ENCODE results near the gene ATG2B.

The ATG2B gene

GRCh38 chr14:96272777-96273473, 90.2 kb downstream of the ATG2B start:
- DNase-seq (ENCODE audit: low read depth in 1 of 2, low spot score in 1 of 2): no peak

DNA sequence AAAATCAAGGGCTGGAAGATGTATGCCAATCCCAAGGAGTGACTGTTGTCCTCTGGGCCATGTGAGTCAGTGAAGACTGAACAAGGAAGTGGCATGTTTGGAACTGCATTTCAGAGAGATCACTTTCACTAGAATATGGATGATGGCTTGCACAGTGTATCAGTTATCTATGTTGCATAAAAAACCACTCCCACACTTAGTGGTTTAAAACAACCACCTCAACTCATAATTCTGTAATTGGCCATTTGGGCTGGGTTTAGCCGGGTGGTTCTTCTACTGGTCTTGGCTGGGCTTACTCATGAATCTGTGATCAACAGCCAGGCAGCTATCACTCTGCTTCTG, 91.7 kb downstream of the ATG2B start:
- no peak for DNase-seq (ENCODE audit: low read depth in 1 of 2, low spot score in 1 of 2)

DNA sequence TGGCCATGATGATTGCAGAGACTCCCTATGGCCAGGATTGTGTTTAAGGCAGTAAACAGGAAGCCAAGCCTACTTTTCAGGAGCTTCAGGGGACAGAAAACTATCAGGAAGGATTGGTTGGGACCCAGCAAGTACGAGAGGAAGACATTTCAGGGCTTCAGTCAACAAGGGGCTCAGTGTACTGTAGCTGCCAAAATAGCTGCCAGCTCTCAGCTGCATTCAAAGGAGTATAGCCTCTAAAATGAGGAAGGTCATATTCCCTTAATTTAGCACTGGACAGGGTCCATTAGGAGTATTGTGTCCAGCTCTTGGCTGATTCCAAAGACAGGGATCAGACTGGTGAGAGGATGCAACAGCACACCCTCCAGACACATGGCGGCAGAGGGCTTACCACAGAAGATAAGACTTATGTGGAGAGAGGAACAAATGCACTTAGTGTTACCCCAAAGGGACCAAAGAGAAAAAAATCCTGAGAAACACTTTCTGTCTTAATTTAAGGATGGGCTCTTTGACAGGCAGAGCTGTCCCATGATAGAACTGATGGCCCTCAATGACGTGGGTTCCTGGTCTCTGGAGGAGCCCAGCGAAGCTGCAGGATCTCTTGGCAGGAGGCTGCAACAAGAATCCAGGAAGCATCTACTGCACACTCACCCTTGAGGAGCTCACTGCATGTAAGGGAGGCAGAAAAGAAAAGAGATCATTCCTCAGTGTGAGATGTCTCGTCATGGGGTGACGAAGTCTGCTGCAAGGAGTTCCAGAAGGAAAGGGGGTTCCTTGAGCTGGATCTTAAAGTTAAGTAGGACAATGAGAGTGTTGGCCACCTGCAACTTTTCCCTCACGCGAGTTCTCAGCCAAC, 92.3 kb downstream of the ATG2B start:
- no peak for DNase-seq (ENCODE audit: low read depth in 1 of 2, low spot score in 1 of 2)

DNA sequence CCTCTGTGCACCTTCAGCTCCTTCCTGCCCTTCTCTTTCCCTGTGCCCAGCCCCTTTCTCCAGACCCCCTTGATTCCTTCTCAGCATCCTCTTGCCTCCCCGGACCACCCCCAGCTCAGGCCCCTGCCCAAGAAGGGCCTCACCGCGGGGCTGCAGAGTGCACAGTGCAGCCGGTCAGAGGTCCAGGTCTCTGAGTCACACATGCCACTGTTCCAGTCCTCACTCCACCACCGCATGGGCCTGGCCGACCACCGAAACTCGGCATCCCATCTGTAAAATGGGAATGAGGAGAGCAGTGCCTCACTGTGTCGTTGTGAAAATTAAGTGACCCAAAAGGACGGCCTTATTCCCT, 93.8 kb downstream of the ATG2B start:
- no peak for DNase-seq (ENCODE audit: low read depth in 1 of 2, low spot score in 1 of 2)

DNA sequence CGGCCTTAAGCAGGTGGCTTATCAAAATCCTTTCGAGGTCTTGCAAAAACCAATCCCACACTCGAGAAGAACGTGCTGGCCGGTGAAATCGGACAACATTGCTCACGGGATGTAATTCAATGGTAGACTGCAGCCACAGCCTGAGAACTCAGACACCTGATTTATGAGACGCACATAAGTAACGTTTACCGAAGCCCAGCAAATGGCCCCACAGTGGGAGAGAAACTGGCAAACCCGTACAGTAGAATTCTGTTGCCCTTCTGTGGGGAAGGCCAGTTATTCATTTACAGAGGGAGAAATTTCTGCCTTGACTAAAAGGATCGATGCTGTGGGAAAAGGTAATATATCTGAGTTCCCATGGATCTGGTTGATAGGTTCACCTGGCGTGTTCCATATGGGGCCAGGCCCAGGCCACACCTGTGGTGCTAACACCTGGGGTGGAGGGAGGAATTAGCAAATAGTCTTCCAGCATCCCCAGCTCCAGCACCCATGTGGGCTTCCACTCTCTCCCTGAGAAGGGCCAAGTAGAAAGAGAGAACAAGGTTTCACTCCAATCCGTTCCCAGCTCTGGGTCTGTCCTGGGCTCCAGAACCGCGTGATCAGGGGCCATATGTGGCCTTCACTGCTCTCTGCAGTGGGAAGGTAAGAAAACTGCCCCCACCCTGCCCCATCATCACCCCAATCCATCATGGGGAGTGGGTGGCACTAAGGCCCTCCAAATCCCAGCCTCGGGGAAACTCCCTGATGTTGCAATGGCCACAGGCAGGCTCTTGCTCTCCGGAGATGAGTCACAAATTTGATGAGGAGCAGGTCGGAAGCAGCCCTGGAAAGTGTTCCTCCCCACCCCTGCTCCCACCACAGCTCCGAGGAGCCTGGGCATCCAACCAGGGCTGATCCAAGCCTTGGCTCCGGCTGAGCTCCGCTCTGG, 94.4 kb downstream of the ATG2B start:
- no peak for DNase-seq (ENCODE audit: low read depth in 1 of 2, low spot score in 1 of 2)

DNA sequence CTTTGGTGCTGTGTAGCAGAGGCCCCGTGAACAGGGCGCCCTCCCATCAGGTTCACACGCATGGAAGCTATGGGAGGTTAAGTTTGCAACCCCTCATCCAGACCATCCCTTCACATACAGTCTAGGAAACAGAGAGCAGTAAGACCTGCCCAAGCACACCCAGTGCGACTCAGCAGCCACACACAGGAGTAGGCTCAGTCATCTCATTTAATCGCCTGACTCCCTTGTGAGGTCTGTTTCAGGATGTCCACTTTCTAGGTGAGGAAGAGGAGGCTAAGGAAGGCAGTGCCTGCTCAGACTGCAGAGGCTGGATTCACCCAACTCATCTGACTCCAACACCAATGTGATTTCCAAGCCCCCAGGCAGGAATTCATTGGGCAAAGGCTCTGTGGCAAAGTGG, 95.2 kb downstream of the ATG2B start:
- DNase-seq (ENCODE audit: low read depth in 1 of 2, low spot score in 1 of 2): no peak

DNA sequence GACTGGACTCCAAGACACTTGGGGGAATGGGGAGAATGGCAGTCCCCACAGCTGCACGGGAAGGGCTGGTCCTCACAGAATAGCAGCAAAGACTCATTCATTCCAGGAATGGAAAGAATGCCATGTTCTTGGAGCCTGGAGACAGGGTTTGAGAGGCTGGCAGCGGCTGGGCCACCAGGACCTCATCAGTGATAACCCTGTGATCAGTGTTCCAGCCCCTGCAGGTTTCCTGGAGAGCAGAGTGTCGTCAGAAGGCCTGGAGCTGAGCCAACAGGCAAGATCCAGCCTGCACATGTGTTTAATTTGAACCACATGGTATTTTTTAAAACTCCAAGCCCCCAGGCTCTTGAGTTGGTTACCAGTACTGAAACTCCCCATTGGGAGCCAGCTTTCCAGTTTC, 95.8 kb downstream of the ATG2B start:
- DNase-seq (ENCODE audit: low read depth in 1 of 2, low spot score in 1 of 2): no peak

DNA sequence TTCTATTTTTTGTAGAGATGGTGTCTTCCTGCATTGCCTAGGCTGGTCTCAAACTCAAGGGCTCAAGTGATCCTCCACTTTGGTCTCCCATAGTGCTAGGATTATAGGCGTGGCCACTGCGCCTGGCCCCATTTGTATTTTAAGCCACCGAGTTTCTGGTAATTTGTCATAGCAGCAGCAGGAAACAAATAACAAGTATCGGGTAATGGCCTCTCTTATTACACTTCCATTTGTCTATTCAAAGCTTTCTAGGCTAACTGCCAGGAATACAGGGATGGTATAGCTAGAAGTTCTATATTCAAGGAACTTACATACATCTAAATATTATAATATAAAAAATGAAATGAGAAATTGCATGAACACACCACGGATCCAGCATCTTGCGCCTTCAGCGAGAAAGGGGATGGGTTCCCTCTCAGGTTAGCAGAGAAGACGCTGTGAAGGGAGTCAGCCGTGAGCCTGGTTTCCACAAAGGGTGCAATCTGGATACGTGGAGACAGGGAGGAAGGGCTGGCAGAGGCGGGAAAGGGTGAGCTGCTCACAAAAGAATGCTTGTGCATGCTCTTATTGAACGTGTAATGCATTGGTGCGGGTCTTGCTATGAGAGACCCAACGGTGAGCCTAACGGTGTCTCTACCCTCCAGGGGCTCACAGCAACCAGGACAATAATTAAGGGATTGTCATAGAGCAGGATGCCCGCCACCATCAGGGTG, 97.6 kb downstream of the ATG2B start:
- DNase-seq (ENCODE audit: low read depth in 1 of 2, low spot score in 1 of 2): no peak

DNA sequence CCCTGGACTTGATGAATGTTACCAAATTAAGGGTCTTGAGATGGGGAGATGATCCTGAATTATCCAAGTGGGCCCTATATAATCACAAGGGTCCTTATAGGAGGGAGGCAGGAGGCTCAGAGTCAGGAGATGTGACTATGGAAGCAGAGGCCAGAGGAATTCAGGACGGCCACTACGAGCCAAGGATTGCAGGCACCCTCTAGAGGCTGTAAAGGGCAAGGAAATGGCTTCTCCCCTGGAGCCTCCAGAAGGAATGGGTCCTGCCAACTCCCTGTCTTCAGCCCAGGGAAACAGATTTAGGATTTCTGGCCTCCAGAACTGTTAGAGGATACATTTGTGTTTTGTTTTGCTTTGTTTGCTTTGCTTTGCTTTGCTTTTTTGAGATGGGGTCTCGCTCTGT, 98.3 kb downstream of the ATG2B start:
- DNase-seq (ENCODE audit: low read depth in 1 of 2, low spot score in 1 of 2): no peak

GRCh38 chr14:96264200-96264553, 99.0 kb downstream of the ATG2B start:
- DNase-seq (ENCODE audit: low read depth in 1 of 2, low spot score in 1 of 2): no peak

DNA sequence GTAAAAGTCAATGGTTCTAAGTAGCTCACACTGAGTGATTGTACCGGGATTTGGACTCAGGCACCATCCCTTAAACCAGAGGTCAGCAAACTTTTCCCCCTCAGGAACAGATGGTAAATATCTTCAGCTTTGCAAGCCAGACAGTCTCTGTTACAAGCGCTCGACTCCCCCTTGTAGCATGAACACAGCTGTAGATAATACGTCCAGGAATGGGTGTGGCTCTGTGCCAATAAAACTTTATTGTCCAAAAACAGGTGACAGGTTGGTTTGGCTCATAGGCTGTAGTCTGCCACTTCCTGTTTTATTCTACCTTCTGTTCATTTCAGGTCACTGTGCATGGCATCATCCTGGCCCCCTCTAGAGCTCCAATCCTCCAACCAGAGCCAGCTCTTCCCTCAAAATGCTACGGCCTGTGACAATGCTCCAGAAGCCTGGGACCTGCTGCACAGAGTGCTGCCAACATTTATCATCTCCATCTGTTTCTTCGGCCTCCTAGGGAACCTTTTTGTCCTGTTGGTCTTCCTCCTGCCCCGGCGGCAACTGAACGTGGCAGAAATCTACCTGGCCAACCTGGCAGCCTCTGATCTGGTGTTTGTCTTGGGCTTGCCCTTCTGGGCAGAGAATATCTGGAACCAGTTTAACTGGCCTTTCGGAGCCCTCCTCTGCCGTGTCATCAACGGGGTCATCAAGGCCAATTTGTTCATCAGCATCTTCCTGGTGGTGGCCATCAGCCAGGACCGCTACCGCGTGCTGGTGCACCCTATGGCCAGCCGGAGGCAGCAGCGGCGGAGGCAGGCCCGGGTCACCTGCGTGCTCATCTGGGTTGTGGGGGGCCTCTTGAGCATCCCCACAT, 99.6 kb downstream of the ATG2B start:
- DNase-seq (ENCODE audit: low read depth in 1 of 2, low spot score in 1 of 2): no peak

DNA sequence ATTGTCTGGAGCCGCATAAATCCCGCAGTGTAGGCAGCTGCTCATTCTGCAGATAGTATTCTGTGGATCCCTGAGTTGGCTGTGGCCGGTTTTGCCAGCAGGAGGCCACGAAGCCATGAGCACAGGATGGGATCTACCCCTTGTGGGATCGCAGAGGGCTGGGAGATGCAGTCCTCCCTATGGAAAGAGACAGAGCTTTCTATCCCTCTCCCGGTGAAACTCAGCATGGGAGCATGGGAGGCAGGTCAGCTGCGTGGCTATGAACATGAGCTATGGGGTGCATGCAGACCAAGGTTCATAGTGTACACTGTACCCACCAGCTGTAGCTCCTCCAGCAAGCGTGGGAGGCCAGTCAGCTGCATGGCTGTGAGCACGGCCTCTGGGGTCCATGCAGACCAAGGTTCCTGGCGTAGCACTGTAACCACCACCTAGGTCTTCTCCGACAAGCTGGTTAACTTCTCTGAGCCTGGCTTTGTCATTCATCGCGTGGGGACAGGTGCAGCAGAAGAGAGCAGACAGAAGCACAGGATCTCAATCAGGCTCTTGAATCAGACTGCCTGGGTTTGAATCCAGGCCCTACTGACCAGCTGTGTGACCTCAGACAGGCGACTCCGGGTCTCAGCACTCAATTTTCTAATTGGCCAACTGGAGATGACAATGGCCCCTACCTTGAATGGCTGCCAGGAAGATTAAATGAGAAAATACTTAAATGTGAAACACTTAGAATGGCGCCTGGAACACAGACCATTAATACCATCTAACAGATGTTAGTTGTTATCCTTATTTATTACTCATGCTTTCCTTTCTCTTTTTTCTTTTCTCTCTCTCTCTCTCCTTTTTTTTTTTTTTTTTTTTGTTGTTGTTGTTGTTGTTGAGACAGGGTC, 101.1 kb downstream of the ATG2B start:
- no peak for DNase-seq (ENCODE audit: low read depth in 1 of 2, low spot score in 1 of 2)

- DNase-seq (ENCODE audit: low read depth in 1 of 2, low spot score in 1 of 2): no peak
Measured at GRCh38 chr14:96261053-96261452, 102.1 kb downstream of the ATG2B start.

GRCh38 chr14:96260341-96260821, 102.8 kb downstream of the ATG2B start:
- DNase-seq (ENCODE audit: low read depth in 1 of 2, low spot score in 1 of 2): no peak

DNA sequence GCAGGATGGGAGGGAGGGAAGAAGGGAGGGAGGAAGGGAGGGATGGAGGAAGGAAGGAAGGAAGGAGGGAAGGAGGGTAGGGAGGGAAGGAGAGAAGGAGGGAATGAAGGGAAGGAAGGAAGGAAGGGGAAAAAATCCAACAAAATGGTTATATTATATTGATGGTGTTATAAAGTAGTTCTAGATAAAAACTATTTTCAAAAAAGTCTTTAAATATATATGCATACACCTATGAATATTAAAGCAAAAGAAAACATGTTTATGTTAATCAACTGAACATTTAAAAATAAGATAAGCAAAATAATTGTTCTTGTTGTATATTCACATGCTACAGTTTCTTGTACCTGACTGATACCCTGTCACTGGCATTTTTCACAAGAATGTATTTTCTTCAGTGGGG, 105.2 kb downstream of the ATG2B start:
- DNase-seq (ENCODE audit: low read depth in 1 of 2, low spot score in 1 of 2): no peak

- no peak for DNase-seq (ENCODE audit: low read depth in 1 of 2, low spot score in 1 of 2)
Measured at GRCh38 chr14:96257056-96257455, 106.1 kb downstream of the ATG2B start.

DNA sequence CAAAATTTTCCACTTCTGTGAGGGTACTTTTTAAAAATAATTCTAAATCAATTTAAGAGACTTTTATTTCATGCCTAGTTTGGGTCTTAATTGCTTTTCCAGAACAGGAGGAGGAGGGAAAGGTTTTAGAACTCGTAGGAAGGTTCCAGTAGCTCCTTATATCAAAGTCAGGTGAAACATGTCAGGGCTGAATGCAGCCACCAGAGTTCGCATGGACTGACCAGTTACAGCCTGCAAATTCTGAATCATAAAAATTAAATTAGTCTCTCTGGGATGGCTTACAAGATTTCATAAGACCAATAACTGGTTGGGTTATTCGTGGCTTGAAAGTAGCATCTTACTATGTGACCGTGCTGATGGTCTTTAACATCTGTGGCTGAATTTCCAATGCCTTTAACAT, 106.7 kb downstream of the ATG2B start:
- no peak for DNase-seq (ENCODE audit: low read depth in 1 of 2, low spot score in 1 of 2)

DNA sequence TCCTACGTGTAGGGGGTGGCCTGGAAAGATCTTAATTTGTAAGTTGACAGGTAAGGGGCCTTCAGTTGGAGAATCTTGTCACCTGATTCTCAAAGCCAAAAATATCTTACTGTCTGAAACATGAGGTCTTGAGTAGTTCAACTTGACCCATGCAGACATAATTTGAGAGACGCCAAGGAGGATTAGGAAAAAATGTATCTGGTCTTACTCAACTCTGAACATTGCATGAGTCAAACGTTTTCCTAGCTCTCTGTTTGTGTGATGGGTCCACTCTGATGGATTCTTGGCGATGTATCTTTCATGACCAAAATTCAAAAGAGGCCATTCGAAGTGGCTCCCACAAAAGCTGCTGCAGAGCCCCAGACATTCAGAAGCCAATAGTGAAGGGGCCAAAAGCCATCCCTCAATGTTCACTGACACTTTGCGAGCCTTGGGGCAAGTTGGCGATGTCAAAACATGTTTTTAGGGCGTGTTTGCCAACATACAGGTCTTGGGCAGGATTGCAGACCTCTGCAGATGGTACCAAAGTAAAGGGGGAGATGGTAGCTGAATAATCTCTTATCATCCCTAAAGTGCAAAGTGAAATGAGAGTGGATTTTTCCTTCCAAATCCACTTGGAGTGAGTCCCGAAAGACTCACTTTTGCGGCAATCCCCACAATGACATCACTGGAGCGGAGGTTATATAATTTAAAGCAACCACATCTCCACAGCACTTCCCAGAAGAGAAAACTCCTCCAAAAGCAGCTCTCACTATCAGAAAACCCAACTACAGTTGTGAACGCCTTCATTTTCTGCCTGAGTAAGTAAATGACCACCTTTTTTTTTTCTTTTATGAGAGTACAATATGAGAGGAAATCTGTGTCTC, 107.4 kb downstream of the ATG2B start, which contains the start of gene BDKRB1:
TSS of gene BDKRB1 (plus strand) at position 710 of the 866 bp plus-strand sequence. CDS start 7,473 bp downstream, outside the sequence.
- no peak for DNase-seq (ENCODE audit: low read depth in 1 of 2, low spot score in 1 of 2)

All from activated T-helper 1 cell treated with anti-CD3 and anti-CD28 coated beads, Interleukin-2, amount 50 U/mL, for 16 hours (primary cell).